Measurements from ENCODE around the gene ZRANB2.
A peak's percentile ranks its signal among the peaks of the same experiment; 100 is the strongest.

The ZRANB2 gene

GRCh38 chr1:71071720-71072119, 9.1 kb downstream of the ZRANB2 start:
- Histone ChIP-seq H3K79me1 (ENCODE audit: low read depth, low read length) (no peaks in the 10 kb centered on the region), H3K36me3 (replicated peaks in 1 of 2; ENCODE audit: control insufficient read depth in 2 of 2, insufficient read depth in 2 of 2, low read length in 2 of 2) (peaks cover 23 to 100% of the 10 kb centered on the region in 2 donors), H3K4me3 (ENCODE audit: low read length in 2 of 2) (no peak overlapping the region), H3K14ac (ENCODE audit: low read length) (no peak overlapping the region), H4K91ac (ENCODE audit: low read depth, low read length, poor library complexity) (no peak overlapping the region), H2BK5ac (ENCODE audit: low read length) (no peak overlapping the region), H4K8ac (ENCODE audit: low read depth, low read length) (no peak overlapping the region), H2AFZ (ENCODE audit: low read length) (no peak overlapping the region), H2AK5ac (ENCODE audit: low read depth, low read length) (no peak overlapping the region), H3K27me3 (ENCODE audit: control insufficient read depth in 3 of 3, insufficient read depth in 3 of 3, low read depth in 1 of 3, low read length in 3 of 3) (no peaks in the 10 kb centered on the region), H3K9me3 (replicated peaks in 1 of 2; ENCODE audit: control insufficient read depth in 2 of 2, insufficient read depth in 1 of 2, low read depth in 1 of 2, low read length in 2 of 2) (no peaks in the 10 kb centered on the region), H3K4me1 (ENCODE audit: control insufficient read depth in 2 of 2, insufficient read depth in 1 of 2, low read depth in 1 of 2, low read length in 2 of 2) (no peaks in the 10 kb centered on the region), H3K18ac (ENCODE audit: low read length) (no peak overlapping the region), H3K23ac (ENCODE audit: low read depth, low read length, poor library complexity) (no peak overlapping the region), H2BK12ac (ENCODE audit: low read length) (no peak overlapping the region), H3K27ac (replicated peaks; ENCODE audit: low read length) (no peak overlapping the region), H3K4ac (ENCODE audit: low read length) (no peak overlapping the region), H2BK120ac (ENCODE audit: low read depth, low read length) (no peak overlapping the region), H3K4me2 (ENCODE audit: insufficient read depth, low read length, poor library complexity, severe bottlenecking) (no peak overlapping the region), H2BK15ac (ENCODE audit: low read length) (no peak overlapping the region), H3K9ac (ENCODE audit: low read depth, low read length, poor library complexity) (no peak overlapping the region)
- WGBS, 2 donors (ENCODE audit: extremely low coverage in 2 of 2, insufficient read length in 2 of 2, insufficient replicate concordance in 1 of 2) = no CpG with 5 or more reads among the region's 4 CpGs
- DNase-seq (ENCODE audit: low spot score) = no peak

DNA sequence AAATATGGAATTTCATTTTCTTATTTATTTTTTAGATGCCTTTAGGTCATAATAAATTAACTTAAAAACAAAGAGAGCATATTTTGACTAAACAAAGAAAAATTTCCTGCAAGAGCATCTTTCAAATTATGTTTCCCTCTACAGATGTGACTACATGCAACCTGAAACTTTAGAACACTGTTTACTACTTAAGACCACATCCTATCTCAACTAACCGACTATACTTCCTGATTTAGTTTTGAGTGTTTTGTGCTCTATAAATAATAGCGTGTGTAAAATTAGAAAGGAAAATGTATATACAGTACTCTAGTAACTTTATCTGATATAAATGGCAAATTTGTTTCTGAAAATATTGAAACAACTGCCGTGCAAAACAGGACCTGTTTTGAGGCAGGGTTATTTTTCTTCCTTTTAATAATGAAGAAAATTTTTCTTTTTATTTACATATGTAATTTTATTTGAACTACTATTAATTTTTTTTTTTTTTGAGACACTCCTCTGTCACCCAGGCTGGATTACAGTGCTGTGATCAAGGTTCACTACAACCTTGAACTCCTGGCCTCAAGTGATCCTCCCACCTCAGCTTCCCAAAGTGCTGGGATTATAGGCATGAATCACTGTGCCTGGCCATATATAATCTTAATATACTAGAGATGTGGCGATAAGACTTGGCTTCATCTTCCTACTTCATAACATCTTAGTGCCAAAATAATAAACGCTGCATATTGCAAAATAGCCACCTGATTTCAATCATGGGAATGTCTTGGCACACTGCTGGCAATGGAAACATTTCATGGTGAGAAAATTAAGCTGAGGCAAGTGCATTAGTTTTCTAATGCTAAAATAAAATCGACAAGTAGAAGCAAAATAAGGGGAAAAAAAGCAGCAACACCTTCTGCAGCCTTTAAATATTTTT, 12.3 kb downstream of the ZRANB2 start:
- no peak overlapping the region for H3K14ac ChIP-seq (ENCODE audit: low read length)
- no peak overlapping the region for H4K8ac ChIP-seq (ENCODE audit: low read depth, low read length)
- WGBS, 2 donors (ENCODE audit: extremely low coverage in 2 of 2, insufficient read length in 2 of 2, insufficient replicate concordance in 1 of 2) = no CpG with 5 or more reads among the region's 6 CpGs
- no peak overlapping the region for H4K91ac ChIP-seq (ENCODE audit: low read depth, low read length, poor library complexity)
- H3K79me1 ChIP-seq (ENCODE audit: low read depth, low read length) = no peaks in the 10 kb centered on the region
- no peaks in the 10 kb centered on the region for H3K4me1 ChIP-seq (ENCODE audit: control insufficient read depth in 2 of 2, insufficient read depth in 1 of 2, low read depth in 1 of 2, low read length in 2 of 2)
- H3K27ac ChIP-seq (replicated peaks; ENCODE audit: low read length) = no peak overlapping the region
- H2AK5ac ChIP-seq (ENCODE audit: low read depth, low read length) = no peak overlapping the region
- H3K23ac ChIP-seq (ENCODE audit: low read depth, low read length, poor library complexity) = no peak overlapping the region
- no peak overlapping the region for H2BK12ac ChIP-seq (ENCODE audit: low read length)
- no peak overlapping the region for H3K18ac ChIP-seq (ENCODE audit: low read length)
- no peak overlapping the region for H2BK5ac ChIP-seq (ENCODE audit: low read length)
- H3K9me3 ChIP-seq (replicated peaks in 1 of 2; ENCODE audit: control insufficient read depth in 2 of 2, insufficient read depth in 1 of 2, low read depth in 1 of 2, low read length in 2 of 2) = no peaks in the 10 kb centered on the region
- H2BK15ac ChIP-seq (ENCODE audit: low read length) = no peak overlapping the region
- H3K4me3 ChIP-seq (ENCODE audit: low read length in 2 of 2) = no peak overlapping the region
- no peak overlapping the region for H3K4me2 ChIP-seq (ENCODE audit: insufficient read depth, low read length, poor library complexity, severe bottlenecking)
- DNase-seq (ENCODE audit: low spot score) = no peak
- H3K4ac ChIP-seq (ENCODE audit: low read length) = no peak overlapping the region
- H3K9ac ChIP-seq (ENCODE audit: low read depth, low read length, poor library complexity) = no peak overlapping the region
- H3K27me3 ChIP-seq (ENCODE audit: control insufficient read depth in 3 of 3, insufficient read depth in 3 of 3, low read depth in 1 of 3, low read length in 3 of 3) = no peaks in the 10 kb centered on the region
- H2AFZ ChIP-seq (ENCODE audit: low read length) = no peak overlapping the region
- H3K36me3 ChIP-seq (replicated peaks in 1 of 2; ENCODE audit: control insufficient read depth in 2 of 2, insufficient read depth in 2 of 2, low read length in 2 of 2) = peaks cover 22 to 100% of the 10 kb centered on the region in 2 donors
- no peak overlapping the region for H2BK120ac ChIP-seq (ENCODE audit: low read depth, low read length)

DNA sequence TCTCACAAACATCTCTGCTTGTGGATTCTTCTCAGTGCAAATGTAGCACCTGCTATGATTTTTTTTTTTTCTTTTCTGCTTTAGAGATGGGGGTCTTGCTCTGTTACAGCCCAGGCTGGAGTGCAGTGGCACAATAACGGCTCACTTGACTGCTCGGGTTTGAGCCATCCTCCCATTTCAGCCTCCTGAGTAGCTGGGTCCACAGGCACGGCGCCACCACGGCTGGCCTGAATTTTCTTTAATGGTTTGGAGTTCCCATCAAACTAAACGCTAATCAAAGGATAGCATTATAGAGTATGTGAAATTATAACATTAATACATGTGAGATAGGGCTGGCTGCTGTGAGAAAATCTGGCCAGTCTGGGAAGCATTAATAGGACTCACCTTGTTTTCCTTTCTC, 26.0 kb downstream of the ZRANB2 start:
- WGBS, 2 donors (ENCODE audit: extremely low coverage in 2 of 2, insufficient read length in 2 of 2, insufficient replicate concordance in 1 of 2) = no CpG with 5 or more reads among the region's 6 CpGs
- DNase-seq (ENCODE audit: low spot score) = no peak
- Histone ChIP-seq H3K4me2 (ENCODE audit: insufficient read depth, low read length, poor library complexity, severe bottlenecking) (no peak overlapping the region), H3K4ac (ENCODE audit: low read length) (no peak overlapping the region), H2BK12ac (ENCODE audit: low read length) (no peak overlapping the region), H3K79me1 (ENCODE audit: low read depth, low read length) (no peaks in the 10 kb centered on the region), H3K9me3 (replicated peaks in 1 of 2; ENCODE audit: control insufficient read depth in 2 of 2, insufficient read depth in 1 of 2, low read depth in 1 of 2, low read length in 2 of 2) (no peaks in the 10 kb centered on the region), H2BK15ac (ENCODE audit: low read length) (no peak overlapping the region), H4K8ac (ENCODE audit: low read depth, low read length) (peak overlapping the region; percentile 48), H3K36me3 (replicated peaks in 1 of 2; ENCODE audit: control insufficient read depth in 2 of 2, insufficient read depth in 2 of 2, low read length in 2 of 2) (peaks cover 2 to 45% of the 10 kb centered on the region in 2 donors), H3K18ac (ENCODE audit: low read length) (no peak overlapping the region), H2BK5ac (ENCODE audit: low read length) (no peak overlapping the region), H2AFZ (ENCODE audit: low read length) (no peak overlapping the region), H3K9ac (ENCODE audit: low read depth, low read length, poor library complexity) (no peak overlapping the region), H2BK120ac (ENCODE audit: low read depth, low read length) (no peak overlapping the region), H3K27me3 (ENCODE audit: control insufficient read depth in 3 of 3, insufficient read depth in 3 of 3, low read depth in 1 of 3, low read length in 3 of 3) (peaks cover 0 to 1% (median 0%) of the 10 kb centered on the region in 3 experiments), H3K14ac (ENCODE audit: low read length) (no peak overlapping the region), H3K4me1 (ENCODE audit: control insufficient read depth in 2 of 2, insufficient read depth in 1 of 2, low read depth in 1 of 2, low read length in 2 of 2) (no peaks in the 10 kb centered on the region), H3K23ac (ENCODE audit: low read depth, low read length, poor library complexity) (no peak overlapping the region), H4K91ac (ENCODE audit: low read depth, low read length, poor library complexity) (no peak overlapping the region), H3K4me3 (ENCODE audit: low read length in 2 of 2) (no peak overlapping the region), H2AK5ac (ENCODE audit: low read depth, low read length) (no peak overlapping the region), H3K27ac (replicated peaks; ENCODE audit: low read length) (no peak overlapping the region)

GRCh38 chr1:71054281-71054731, 26.5 kb downstream of the ZRANB2 start:
- H3K79me1 ChIP-seq (ENCODE audit: low read depth, low read length) = no peaks in the 10 kb centered on the region
- H2BK120ac ChIP-seq (ENCODE audit: low read depth, low read length) = no peak overlapping the region
- H3K36me3 ChIP-seq (replicated peaks in 1 of 2; ENCODE audit: control insufficient read depth in 2 of 2, insufficient read depth in 2 of 2, low read length in 2 of 2) = peaks cover under 1 to 41% of the 10 kb centered on the region in 2 donors
- H4K91ac ChIP-seq (ENCODE audit: low read depth, low read length, poor library complexity) = no peak overlapping the region
- H3K4ac ChIP-seq (ENCODE audit: low read length) = no peak overlapping the region
- no peak overlapping the region for H3K4me2 ChIP-seq (ENCODE audit: insufficient read depth, low read length, poor library complexity, severe bottlenecking)
- H3K9ac ChIP-seq (ENCODE audit: low read depth, low read length, poor library complexity) = no peak overlapping the region
- no peak overlapping the region for H2BK15ac ChIP-seq (ENCODE audit: low read length)
- no peaks in the 10 kb centered on the region for H3K9me3 ChIP-seq (replicated peaks in 1 of 2; ENCODE audit: control insufficient read depth in 2 of 2, insufficient read depth in 1 of 2, low read depth in 1 of 2, low read length in 2 of 2)
- H3K4me1 ChIP-seq (ENCODE audit: control insufficient read depth in 2 of 2, insufficient read depth in 1 of 2, low read depth in 1 of 2, low read length in 2 of 2) = no peaks in the 10 kb centered on the region
- H2AFZ ChIP-seq (ENCODE audit: low read length) = no peak overlapping the region
- H2AK5ac ChIP-seq (ENCODE audit: low read depth, low read length) = no peak overlapping the region
- H3K27me3 ChIP-seq (ENCODE audit: control insufficient read depth in 3 of 3, insufficient read depth in 3 of 3, low read depth in 1 of 3, low read length in 3 of 3) = peaks cover 0 to 6% (median 0%) of the 10 kb centered on the region in 3 experiments
- no peak overlapping the region for H3K14ac ChIP-seq (ENCODE audit: low read length)
- H3K18ac ChIP-seq (ENCODE audit: low read length) = peak overlapping the region; percentile 60
- no peak overlapping the region for H3K4me3 ChIP-seq (ENCODE audit: low read length in 2 of 2)
- WGBS, 2 donors (ENCODE audit: extremely low coverage in 2 of 2, insufficient read length in 2 of 2, insufficient replicate concordance in 1 of 2) = no CpG with 5 or more reads among the region's 15 CpGs
- H3K23ac ChIP-seq (ENCODE audit: low read depth, low read length, poor library complexity) = peak overlapping the region; percentile 55
- peak overlapping the region; percentile 48 for H4K8ac ChIP-seq (ENCODE audit: low read depth, low read length)
- H2BK5ac ChIP-seq (ENCODE audit: low read length) = no peak overlapping the region
- no peak overlapping the region for H3K27ac ChIP-seq (replicated peaks; ENCODE audit: low read length)
- no peak for DNase-seq (ENCODE audit: low spot score)
- no peak overlapping the region for H2BK12ac ChIP-seq (ENCODE audit: low read length)

All from neuronal stem cell (in vitro differentiated cells).